HG03457 (cell line): Measurements from ENCODE around the gene NDUFA12.

ENCODE experiments used
- ATAC-seq: cut with Tn5 transposase; IDR thresholded peaks from one replicate; pipeline ENCODE4 v1.9.1; 2021; ENCODE audit warnings: moderate number of reproducible peaks; ENCODE audit not compliant: unreplicated experiment

Gene NDUFA12

GRCh38 chr12:94982456-94982855 is 21.0 kb downstream of the NDUFA12 start:
- ATAC-seq: no peak

- ATAC-seq: no peak
Measured at GRCh38 chr12:94980577-94980976, 22.9 kb downstream of the NDUFA12 start.

DNA sequence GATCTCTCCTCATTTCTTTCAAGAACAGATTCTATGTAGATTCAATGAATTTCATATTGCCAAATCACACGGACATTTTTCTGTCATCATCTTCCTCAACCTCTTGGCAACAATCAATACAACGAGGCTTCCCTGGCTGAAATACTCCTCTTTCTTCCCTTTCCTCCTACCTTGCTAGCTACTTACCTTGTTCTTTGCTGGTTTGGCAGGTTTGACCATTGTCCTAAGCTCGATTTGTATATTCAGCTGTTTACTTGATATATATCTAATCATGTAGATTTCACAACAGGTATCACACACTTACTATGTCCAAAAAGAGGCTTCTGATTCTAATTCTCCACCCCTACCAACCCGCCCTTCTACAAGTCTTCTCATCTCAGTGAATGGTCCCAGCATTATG is 23.6 kb downstream of the NDUFA12 start:
- no peak for ATAC-seq

DNA sequence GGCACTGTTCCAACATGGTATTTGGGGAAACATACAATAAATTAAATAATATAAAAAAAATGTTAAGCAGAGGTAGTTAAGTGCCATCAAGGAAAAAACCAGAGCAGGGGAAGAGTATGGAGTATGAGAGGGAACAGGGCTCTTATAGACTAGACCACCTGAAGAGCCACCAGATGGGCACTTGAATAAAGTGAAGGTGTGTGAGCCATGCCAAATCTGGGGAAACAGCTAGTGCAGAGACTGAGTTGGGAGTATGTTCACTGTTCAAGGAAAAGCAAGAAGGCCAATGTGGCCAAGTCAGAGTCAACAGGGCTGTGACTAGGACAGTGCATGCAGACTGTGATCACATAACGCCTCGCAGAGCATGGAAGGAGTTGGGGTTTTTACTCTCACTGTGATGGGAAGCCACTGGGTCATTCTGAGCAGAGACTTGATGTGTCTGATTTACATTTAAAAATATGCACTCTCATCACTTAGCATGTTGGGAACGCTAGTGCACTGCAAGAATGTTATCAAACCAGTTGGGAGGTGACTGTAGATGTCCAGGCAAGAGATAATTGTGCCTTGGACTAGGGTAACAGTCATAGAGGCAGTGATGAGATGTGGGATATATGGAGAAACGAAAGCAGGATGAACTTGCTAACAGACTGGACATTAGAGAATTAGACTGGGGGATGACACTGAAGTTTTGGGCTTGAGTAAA is 25.6 kb downstream of the NDUFA12 start:
- ATAC-seq: no peak

DNA sequence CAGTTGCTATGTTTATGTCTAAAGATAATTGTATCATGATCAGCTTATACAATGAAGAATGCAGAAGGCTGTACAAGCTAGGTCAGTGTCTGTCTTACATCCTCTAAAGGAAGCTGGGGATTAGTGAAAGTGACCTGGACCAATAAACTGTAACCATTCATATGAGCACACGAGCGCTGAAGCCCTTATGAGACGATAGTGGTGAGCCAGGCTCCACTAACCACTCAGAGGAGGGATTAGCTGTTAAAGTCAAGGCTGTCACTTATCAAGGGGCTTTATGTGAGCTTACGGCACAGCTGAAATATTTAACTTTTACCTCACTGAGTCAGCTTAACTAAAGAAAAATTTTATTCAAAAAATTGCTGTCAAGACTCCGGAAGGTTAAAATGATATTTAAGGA is 30.3 kb downstream of the NDUFA12 start:
- ATAC-seq: no peak

DNA sequence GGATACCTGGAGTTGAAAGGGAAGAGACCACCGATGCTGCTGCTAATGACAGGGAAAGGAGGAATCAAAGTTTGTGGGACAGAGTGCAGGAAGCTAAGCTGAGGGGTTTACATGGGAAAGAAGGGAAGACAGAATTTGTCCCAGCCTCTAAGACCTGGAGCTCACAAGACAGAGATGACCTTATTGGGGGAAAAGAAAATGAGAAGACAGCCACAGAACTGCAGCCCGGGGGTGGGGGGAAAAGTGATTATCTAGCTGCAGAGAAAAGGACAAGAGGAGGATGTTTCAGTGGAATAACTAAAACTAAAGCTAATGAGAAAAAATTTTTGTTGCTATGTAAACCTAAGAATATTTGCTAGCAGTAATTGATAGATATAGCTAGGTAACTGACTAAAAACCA is 30.7 kb downstream of the NDUFA12 start:
- no peak for ATAC-seq

DNA sequence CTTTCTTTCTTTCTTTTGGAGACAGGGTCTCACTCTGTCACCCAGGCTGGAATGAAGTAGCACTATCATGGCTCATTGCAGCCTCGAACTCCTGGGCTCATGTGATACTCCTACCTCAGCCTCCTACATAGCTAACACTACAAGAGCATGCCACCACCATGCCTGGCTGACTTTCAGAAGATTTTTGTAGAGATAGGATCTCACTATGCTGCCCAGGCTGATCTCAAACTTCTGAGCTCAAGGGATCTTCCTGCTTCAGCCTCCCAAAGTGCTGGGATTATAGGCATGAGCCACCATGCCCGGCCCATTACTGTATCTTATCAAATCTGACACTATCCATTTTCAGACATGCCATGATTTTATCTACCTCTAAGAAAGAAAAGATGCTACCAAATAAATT is 31.6 kb downstream of the NDUFA12 start:
- ATAC-seq: no peak

- no peak for ATAC-seq
Measured at GRCh38 chr12:94970560-94970959, 32.9 kb downstream of the NDUFA12 start.

DNA sequence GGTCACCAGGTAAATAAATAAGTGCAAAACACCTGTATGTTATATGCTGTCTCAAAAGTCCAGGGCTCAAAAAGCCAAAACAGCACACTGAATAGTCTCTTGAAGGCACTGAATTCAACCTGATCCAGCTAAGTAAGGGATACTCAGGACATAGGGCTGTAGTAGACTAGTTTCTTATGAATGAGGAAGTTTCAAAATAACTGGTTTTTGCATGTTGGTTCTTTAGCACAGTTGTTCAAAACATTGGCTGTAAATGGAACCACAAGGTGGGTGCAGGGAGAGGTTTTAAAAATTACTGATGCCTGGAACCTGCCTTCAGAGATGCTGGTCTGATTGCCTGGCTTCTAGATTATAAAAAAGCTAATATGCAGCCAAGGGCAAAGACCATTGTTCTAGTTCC is 34.1 kb downstream of the NDUFA12 start:
- no peak for ATAC-seq

DNA sequence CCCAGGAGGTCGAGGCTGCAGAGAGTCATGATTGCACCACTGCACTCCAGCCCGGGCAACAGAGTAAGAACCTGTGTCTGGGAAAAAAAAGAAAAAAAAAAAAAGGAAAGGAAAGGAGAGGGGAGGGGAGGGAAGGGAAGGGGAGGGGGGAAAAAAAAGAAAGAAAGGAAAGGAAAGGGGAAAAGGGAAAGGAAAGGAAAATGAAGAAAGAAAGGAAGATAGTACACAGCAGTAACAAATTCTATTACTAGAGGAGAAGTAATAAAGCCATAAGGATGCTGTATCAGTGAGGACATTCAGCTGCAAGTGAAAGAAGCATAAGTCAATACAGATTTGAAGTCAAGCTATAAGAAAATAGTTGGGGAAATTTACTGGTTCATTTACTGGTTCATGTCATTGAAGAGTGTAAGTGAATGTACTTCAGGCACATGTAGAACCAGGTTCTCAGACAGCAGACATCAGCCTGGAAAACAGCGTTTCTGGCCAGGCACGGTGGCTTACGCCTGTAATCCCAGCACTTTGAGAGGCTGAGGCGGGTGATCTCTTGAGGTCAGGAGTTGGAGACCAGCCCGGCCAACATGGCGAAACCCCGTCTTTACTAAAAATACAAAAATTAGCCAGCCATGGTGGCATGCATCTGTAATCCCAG is 37.4 kb downstream of the NDUFA12 start:
- ATAC-seq: no peak

GRCh38 chr12:94963649-94964048 is 39.8 kb downstream of the NDUFA12 start:
- no peak for ATAC-seq

DNA sequence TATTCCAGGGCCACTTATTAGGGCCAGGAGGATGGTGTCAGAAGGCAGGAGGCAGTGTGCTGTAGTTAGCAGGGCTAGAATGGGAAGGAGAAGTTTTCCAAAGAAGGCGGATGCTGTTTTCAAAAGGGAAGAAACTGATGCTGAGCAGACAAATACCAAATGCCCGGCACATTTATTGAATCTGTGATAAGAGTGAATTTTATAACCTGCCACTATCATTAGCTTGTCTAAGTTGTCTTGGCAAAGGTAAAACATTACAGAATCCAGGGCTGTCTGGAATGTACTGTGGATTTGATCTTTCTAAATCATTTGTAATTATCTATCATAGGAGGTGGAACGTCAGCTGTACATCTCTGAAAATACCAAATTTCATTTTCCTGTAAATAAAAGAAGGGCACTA is 40.8 kb downstream of the NDUFA12 start:
- ATAC-seq: no peak

DNA sequence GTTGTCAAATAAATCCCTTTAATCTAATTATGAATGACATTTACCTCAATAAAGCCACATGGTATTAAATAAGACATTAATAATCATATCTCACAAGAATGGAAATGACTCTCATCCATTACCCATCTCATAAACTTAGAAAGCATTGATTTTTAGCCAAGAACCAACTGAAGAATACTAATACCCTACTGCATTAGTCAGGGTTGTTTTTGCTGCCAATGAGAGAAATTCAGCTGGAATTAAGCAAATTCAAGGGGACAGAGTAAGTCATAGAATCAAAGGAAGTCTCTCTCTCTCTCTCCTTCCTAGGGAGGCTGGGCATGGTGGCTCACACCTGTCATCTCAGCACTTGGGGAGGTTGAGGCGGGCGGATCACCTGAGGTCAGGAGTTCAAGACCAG is 41.6 kb downstream of the NDUFA12 start:
- ATAC-seq: no peak

GRCh38 chr12:94961256-94961824 is 42.2 kb downstream of the NDUFA12 start:
- ATAC-seq: no peak

DNA sequence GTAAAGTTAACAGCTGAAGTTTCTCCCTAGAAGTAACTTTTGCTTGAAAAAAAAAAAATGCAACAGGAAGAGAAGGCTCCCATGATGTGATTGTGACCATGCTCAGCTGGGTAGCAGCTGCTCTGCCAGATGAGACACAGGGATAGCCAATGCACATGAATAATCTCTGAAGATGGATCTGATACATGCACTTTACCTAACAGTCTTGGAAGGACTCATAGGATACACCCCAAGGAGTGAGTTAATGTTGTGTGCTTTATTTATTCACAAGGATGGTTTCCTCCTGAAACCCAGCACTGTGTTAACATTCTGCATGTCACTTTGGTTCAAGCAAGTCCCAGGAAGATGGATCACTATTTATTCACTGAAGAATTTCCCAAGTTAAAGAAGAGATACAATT is 46.5 kb downstream of the NDUFA12 start:
- no peak for ATAC-seq

GRCh38 chr12:94954948-94955592 is 48.4 kb downstream of the NDUFA12 start:
- no peak for ATAC-seq

DNA sequence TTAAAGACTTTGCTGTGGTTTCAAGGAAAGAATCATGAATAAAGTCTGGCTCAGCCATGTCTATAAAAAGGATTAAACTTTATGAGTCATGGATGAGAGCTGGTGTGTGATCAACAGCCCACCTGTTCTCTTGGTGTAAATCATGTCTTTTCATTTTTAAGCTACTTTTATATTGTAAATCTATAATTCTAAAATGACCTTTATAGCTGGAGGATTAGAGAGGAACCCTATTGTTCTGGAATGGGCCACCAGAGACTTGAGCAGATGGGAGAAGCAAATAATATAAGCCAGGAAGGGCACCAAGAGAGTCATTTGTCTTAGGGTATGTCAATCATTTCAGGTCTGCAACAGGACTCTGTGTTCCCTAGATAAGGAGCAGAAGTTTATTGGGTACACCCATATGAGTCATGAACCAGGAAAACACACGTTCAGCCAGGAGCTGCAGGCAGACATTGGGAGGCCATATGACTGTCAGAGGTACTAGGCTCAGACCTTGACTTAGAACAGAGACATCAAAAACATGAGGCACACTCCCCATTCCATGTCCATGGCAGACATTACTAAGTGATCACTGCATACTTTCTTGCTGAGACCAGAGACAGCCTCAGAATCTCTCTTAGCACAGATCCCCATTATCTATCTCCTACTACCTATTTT is 49.3 kb downstream of the NDUFA12 start:
- ATAC-seq: no peak

DNA sequence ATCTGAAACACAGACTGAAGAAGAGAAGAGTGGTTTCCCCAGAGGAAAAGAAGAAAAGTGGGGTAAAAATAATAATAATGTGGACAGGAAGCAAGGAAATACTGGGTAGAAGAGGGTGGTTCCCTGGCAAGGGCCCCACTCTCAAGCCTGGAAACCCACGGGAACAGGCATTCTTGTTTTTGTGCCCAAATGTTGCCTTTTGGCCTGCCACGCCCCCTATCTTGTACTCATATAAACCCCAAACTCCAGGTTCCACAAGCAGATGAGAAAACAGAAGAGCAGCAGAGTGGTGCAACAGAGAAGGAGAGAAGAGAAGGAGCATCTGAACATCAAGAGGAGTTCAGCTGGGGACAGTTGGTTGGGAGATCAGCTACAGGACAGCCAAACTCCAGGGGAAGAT is 51.2 kb downstream of the NDUFA12 start:
- ATAC-seq: no peak

GRCh38 chr12:94951071-94951934 is 52.2 kb downstream of the NDUFA12 start:
- ATAC-seq: no peak

- no peak for ATAC-seq
Measured at GRCh38 chr12:94948232-94948810, 55.2 kb downstream of the NDUFA12 start.
